22Rv1 (cell line): Measurements from ENCODE around the gene KANK4.

Source experiments
- CTCF ChIP-seq: fragments of 450-650 bp; IDR thresholded peaks from 2 replicates; pipeline ENCODE4 v1.5.1; 2017; ENCODE audit warnings: mild to moderate bottlenecking
- ZFX ChIP-seq: fragments of 450-650 bp; IDR thresholded peaks from 2 replicates; pipeline ENCODE4 v1.6.1; 2017; ENCODE audit warnings: antibody characterized with exemption, borderline replicate concordance

- TF ChIP-seq ZFX: no peak
- no peak for TF ChIP-seq CTCF
Measured at GRCh38 chr1:62222321-62222720, 96.9 kb downstream of the KANK4 start.
